CD4-positive, alpha-beta T cell treated with Interleukin-15 for 4 hours (primary cell): ENCODE data around the gene SULT1B1.
A peak's percentile ranks its signal among the peaks of the same experiment; 100 is the strongest.
"Not testable (repeated sequence)": the region's sequence is repeated elsewhere in the genome, so short reads cannot be mapped to it uniquely, and the experiment has no call there.

Experiments used
- DNase-seq: peaks from one replicate; pipeline ENCODE4 v3.0.0-alpha.2; 2020; ENCODE audit warnings: low spot score

SULT1B1 gene

DNA sequence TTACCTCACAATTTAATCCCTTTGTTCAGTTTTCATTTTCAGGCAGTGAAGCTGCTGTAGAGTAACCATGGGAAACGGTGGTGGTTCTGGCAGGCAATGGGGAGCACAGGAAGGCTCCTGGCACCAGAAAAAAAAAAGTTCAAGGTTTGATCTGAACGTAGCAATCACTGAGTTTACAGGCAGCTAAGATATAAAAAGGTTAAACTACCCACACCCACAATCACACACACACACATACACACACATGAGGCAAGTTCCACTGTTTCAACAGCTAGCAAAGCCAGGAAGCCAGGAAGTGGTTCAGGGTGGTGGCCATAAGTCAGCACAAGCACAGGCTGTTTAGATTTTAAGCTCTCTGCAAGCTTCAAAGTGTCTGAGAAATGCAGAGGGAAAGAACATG is at the start of gene SULT1B1:
TSS of gene SULT1B1 (minus strand) at position 166 of the 400 bp plus-strand sequence. CDS start 5,403 bp downstream, outside the sequence.
- peak; percentile 64 for DNase-seq

DNA sequence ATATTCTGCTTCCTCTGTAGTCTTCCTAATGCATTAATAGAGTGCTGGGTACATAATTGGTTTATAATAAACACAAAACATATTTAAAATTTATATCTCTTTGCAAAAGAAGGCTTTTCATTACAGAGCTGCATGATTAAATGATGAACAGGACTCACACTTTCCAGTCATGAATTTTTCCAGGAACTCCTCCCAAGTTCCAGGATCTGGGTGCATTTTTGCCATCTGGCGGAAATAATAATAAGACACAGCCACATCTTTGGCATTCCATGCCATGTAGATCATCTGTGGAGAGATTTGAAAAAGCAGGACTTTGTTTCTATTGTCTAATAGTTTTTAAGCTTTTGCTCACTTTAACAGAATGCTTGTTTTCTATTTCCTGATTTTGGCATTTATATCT is 40.2 kb upstream of the SULT1B1 start:
- no peak for DNase-seq

DNA sequence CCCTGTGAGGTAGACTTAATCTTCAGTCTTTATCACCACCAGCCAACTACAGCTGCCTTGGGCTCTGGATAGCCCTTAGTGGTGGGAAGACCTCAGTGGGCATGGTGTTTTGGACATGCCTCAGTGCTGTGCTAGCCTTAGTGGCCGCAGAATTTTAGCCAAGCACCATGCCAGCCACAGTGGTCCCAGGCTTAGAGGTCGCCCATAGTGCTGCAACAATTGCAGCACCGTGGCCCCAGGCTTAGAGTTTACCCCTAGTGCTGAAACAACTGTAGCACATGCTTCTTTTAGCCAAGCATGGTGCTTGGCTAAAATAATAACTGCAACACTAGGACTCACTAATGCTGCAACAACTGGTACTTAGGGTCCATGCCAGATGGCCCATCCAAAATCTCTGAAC is 38.9 kb upstream of the SULT1B1 start:
- no peak for DNase-seq

DNA sequence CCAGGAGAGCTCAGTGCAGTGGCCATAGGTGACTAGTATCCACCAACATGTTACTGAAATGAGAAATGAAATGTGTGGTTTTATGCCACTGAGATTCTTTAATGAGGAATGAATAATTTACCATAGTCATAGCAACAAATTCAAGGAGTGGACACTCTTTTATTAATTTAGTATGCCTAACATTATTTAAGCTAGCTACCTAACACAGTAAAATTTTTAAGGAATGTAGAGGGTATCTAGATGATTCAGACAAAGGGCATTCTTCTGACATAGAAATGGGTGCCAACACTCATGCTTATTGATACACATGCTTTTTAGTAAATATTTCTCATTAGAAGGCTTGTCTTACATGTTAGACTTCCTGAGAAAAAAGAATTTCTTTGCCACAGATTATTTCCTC is 33.3 kb upstream of the SULT1B1 start:
- DNase-seq = no peak

DNA sequence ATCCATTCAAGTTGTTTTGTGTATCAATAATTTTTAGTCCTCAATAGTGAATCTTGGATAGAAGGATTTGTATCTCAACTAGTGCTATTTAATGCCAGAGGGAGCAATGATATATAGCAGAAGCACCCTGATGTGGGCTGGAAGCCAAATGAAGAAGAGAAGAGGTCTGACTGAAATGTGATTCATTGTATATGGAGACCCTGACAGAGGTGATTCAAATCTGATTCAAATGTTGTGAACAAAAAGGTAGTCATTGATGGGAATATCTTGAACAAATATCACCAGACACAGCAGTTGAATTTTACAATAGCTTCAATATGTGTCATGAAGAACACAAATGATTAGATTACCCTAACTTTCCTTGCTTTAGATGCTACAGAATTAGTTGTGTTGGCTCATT is 27.5 kb upstream of the SULT1B1 start:
- no peak for DNase-seq

DNA sequence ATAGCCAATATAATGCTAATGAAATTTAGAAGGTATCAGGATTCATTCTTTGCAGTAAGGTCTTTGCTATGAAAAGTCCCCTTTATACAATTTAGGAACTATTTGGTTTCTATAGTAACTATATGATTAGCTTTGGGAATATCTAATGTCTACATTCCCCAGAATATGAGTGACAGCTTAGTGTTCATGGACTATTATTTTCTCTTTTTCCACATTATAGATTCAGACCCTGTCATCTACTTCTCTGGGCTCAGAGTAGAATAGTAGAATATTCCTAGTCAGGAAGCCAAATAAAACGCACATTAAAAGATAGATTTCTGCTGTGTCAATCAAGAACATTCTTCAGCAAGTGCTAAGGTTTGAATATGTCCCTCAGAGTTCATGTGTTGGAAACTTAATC is 26.1 kb upstream of the SULT1B1 start:
- no peak for DNase-seq

DNA sequence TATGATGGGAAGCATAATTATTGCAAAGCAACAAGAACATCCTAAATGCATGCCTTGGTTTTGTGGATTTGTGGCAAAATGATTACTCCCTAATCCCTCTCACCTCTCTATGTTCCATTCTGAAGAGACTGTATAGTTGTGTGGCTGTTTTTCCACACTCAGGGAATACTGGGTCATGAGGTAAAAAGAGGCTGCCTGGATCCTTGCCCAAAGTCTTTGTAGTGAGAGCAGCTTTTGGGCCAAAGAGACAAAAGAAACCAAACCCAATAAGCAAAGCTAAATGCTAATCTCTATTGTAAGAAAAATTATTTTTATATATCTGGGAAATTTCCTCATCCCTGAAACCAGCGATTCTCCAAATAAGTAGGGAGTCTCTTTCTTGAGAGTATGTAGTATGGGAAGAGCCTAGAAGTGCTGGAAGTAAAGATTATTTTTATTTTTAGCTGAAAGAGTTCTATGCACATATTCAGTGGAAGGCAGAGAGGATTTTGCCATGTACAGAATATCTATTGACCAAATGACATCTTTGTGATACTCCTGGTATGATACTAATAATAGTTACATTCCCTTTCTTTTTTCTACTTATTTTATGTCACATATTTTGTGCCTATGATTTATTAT is 24.9 kb upstream of the SULT1B1 start:
- DNase-seq = no peak

DNA sequence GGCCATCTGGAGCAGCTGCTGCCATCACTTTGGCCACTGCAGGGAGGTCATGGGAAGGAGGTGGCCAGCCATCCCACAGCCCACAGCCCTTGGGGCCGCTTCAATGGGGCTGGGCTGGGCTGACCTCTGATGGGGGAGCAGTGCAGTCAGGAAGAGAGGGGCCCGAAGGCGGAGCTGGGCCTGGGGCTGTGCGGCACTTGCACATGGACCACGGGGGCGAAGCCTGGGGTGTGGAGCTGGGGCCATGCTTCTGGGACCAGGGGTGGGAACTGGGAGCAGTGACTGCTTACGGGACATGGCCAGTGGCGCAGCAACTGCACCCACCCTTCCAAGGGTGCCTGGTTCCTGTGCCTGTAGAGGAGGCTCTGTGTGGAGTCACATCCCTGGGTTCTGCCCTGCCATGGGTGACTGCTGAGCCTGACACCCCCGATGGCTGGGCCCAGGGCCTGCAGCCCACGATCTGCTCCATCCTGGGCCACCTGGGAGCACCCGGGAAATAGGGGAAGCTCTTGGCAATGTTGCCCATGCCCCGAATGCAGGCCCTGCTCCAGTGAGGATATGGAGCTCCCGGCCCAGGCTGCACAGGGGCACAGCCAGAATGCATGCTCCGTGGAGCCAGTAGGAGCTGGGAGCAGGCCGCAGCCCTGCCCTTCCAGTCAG is 22.4 kb upstream of the SULT1B1 start:
- DNase-seq = no peak

DNA sequence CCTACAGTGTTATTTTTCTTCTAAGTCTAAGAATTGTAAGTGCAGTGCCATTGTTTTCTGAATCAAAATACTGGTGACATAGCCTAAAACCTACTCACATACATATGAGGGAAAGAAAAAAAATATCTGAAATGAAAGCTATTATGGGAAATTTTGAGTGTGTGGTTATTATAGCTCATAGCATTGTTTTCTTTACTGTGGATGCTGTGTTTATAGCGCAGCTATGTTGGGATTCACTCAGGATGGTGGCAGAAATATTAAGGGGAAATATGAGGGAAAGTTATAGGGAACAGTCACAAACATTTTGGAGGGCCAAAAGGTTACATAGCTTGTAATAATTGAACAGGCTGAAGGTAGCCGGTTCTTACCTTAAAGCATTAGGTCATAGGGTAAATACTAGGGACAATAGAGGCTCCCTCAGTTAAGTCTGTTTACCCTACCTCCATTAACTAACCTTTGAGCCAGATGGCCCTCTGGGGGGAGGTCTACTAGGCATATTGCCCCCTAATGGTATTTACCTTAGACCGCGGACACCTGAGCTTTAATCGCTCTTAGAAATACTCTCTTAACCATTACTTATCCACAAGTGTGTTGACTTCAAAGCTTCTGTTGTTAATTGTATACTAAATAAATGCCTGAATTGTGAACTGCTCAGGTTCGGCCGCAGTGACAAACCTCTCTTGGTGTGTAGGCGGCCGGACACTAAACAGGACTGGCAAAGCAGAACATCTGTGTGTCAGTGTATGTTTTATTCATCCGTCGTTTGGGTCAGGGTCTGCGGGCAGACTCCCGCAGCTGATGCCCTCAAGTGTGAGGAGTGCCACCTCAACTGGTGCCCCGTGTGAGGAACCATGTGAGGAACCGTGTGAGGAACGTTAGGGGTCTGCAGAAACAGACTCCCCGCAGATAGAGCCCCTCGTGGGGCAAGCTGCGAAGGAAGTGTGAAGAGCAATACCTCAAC is 21.3 kb upstream of the SULT1B1 start:
- no peak for DNase-seq

DNA sequence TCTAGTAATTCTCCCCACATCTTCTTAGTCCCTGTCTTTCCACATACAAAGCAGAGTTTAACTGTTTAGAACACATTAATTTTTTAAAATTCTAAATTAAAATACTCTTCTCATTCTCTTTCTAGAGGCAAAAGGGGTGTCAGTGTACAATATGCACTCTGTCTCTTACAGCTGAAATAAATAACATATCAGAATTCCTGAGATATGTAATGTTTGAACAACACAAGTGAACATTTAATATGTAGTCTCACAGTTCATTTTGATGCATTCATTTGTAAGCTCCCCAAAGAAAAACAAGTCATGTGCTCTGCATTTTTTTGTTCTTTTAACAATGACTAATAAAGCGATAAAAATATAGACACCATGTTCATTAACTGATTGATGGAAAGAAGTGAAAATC is 19.7 kb upstream of the SULT1B1 start:
- no peak for DNase-seq

DNA sequence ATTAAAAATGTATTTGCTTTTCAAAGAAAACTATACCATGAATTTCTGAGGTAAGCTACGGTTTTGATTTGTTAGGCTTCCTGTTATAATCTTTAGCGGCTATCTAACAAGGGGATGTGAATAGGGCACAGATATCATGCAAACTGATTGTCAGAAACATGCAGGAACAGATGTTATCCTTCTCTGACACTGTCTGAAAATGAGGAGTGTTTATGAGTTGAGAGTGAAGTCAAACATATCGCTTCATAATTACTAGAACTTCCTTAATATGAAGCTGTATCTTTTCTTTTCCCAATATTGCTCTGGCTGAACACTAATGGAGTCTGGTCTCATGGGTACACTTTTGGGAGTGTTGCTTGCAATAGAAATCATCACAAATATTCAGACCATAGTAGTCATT is 16.3 kb upstream of the SULT1B1 start:
- DNase-seq = no peak

DNA sequence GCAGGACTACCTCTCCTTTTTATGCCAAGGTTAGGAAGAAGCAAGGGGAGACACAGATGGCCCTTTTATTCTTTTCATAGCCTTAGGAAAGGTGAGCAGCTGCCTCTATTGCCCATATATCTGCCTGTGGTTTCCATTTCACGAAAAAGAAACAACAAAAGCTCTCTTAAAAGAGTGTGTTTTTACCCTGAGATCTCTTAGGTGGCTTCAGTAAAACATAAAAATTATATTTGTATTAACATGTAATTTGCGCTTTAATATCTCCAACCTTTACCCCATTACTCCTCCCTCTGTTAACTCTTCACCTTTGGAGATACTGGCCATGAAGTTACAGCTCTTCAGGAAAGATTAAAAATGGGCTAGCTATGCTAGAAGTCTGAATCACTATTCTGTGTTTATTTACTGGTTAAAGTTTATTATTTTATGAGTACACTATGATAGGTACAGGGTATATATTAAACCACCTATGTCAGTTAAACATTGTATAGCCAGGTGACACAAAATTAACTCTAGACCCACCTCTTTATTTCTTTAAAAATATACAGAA is 15.0 kb upstream of the SULT1B1 start:
- DNase-seq = no peak

DNA sequence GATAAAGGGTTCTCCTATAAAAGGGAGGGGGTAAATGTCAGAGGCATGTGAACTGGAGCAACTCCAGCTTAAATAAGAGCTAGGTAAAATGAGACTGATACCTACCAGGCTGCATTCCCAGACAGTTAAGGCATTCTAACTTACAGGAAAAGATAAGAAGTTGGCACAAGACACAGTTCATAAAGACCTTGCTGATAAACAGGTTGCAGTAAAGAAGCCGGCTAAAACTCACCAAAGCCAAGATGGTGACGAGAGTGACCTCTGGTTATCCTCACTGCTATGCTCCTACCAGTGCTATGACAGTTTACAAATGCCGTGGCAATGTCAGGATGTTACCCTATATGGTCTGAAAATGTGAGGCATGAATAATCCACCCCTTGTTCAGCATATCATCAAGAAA is 13.1 kb upstream of the SULT1B1 start:
- DNase-seq = no peak

DNA sequence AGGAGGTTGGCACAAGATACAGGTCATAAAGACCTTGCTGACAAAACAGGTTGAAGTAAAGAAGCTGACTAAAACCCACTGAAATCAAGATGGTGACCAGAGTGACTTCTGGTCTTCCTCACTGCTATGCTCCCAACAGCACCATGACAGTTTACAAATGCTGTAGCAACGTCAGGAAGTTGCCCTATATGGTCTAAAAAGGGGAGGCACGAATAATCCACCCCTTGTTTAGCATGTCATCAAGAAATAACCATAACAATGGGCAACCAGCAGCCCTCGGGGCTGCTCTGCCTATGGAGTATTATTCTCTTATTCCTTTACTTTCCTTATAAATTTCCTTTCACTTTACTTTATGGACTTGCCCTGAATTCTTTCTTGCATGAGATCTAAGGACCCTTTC is 8.1 kb upstream of the SULT1B1 start:
- not testable (repeated sequence) for DNase-seq

DNA sequence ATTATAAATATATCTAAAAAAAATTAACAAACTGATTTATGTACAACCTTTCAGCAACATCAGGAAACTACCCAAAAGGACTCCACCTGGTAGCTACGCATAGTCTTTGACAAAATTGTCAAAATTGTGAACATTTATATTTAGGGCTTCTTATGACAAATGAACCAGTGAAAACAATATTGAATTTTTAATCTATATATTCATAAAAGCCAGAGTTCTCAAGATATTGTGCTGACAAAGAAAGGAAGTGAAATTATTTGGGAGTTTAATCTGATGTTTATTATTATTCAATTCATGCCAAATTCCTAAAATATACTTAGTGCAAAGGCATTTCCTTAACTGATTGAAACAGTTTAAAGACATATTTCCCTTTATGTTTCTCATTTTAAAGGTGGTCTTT is 5.3 kb upstream of the SULT1B1 start:
- DNase-seq = no peak

DNA sequence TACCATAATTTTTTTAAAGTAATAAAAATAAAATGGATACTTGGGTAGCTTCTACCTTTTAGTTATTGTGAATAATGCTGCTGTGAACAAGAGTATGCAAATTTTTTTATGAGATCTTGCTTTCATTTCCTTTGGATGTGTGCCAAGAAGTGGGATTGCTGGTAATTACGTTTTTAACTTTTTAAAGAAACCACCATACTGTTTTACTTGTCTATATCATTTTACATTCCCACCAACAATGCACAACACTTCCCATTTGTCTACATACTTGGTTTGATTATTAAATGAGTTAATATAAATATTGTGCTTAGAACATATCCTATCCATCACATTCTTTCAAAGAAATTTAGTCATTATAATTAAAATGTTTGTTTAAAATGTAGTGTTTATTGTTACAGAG is 3.9 kb upstream of the SULT1B1 start:
- DNase-seq = peak; percentile 2

DNA sequence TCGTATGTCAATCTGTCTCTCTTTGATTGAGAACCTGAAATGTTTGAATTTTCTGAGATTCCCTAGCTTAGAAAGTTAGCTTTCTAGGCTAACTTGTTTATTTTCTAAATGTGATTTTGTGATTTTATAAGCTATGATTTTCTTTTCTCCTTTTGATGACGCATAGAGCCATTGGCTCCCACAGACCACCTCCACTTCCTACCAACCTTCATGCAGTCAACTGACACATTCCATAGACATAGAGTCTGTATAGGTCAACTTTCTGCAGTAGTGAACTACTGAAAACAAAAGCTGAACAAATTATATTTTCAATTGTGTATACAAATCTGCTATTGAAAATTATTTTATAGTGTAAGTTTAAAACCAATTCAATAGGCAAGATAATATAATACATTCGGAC is 2.8 kb upstream of the SULT1B1 start:
- DNase-seq = no peak

DNA sequence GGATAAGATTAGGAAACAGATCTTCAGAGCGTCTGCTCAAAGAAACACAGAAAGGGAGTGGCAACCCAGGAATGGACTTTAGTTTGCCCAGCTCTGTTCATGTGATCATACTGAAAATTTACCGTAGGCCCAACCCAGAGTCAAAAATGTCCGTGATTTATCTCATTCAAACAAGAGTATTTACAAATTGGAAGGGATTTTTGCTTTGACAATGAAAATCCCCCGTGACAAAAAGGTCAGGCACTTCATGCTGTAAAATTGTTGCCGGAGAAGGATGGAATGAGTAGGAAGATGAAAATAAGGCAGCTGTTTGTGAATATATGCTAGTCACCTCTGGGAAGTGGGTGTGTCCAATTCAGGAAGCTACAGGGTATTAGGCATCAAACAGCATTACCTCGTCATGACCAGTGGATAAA is 1.2 kb downstream of the SULT1B1 start:
- no peak for DNase-seq

DNA sequence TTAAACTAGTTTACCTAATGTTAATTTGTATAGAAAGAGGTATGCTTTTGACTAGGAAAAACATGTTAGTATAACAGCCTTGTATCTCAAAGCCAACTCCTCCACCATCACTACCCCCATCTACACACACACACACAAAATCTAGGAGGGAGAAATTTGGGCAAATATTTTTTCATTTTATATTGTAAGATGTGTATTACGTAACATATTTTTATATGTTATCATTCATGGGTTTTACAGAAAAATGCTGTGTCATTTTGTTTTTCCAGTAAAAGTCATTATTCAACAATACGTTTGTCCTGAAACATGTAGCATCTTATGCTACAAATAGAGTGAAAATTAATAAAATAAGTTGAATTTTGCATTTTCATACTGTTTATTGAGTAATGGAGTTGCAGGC is 3.0 kb downstream of the SULT1B1 start:
- no peak for DNase-seq

DNA sequence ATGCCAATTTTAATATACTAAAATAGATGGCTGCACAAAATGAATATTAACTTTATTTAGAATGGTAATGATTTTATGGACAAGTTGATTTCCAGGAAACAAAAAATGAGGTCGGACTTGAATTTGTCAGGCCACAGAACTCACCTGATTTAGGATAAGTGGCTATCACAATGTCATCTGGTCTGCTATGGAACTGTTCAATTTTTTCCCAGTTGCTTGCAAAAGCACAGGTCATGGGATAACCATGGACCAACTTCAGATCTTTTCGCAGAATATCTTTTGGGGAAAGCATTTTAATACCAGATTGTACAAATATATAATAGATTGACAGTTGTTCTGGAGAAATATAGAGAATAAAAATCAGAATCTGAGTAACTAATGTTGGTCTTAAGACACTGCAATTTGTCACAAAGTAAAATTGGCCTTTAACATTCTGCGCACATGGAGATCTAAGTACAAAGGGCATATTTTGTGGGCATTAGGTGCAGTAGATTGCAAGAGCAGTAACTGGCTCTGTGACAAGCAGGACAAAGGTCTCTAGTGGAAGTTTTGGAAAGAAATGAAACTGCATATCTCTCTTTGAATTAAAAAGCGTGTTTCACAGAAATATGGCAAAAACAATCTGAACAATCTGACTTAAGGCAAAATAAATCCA is 5.4 kb downstream of the SULT1B1 start:
- DNase-seq = no peak

DNA sequence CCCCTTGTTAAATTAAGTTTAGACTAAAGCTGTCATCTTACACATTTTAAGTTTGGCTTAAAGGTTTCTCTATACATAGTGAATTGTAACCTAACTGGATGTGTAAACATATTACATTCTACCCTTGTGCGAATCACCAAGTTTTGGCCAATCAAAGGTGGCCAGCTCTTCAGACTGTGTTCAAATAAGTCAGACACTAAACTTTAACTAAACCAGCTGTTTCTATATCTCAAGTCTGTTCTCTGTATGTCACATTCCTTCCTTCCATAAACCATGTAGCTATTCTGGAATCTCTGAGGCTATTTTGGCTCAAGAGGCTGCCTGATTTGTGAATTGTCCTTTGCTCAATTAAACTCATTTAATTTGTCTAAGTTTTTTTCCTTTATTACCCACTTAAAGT is 6.7 kb downstream of the SULT1B1 start:
- DNase-seq = no peak

DNA sequence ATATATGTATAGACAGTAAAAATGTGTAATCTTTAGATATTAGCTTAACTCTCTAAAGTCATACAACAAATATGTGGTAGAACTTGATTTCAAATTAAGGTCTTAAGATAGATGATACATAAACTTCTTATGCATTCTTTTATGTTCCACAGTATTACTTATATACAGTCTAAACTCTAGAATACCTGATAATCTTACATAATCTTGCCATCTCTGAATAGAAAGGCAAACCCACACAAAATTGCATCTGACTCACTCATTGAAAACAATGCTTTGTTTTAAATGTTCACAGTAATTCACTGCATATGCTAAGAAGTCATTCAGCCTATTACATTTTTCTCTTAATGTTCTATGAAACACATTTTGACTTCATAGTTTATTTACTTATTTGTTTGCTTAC is 10.1 kb downstream of the SULT1B1 start:
- no peak for DNase-seq
